NB4 (cell line): ENCODE results near the gene FOXP1.

ENCODE experiments used
- MAX ChIP-seq: IDR thresholded peaks from 2 replicates; pipeline ENCODE4 v1.6.1; 2011; ENCODE audit warnings: low read depth, low read length
- MYC ChIP-seq: IDR thresholded peaks from 2 replicates; pipeline ENCODE4 v1.6.1; 2011; ENCODE audit warnings: low read depth, low read length
- POLR2A ChIP-seq: IDR thresholded peaks from 2 replicates; pipeline ENCODE4 v1.6.1; 2011; ENCODE audit warnings: mild to moderate bottlenecking; ENCODE audit not compliant: insufficient read length; ENCODE audit errors: extremely low read depth
- TF ChIP-seq, protein P1 (sequence below): IDR thresholded peaks from one replicate; pipeline ENCODE4 v1.5.1; 2012; ENCODE audit warnings: low read depth, low read length

DNA sequence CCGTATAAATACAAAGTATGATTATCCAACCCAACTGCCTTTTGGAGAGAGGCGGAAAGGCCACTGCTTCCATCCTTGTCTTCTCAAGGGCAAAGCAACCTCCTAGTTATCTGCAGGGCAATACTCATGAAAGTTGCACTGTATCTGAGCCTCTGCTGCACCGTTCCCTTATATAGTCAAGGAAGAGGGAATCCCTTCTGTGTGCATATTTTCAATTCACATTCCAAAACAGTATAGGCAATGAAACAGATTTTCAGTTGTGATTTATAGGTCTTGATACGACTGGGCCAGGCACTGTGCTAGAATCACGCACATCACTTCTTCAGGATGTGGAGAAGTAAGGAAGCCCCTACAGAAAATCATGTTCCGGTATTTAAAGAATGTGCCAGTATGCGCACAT lies 455.7 kb downstream of the FOXP1 start:
- no peak for TF ChIP-seq POLR2A
- TF ChIP-seq, protein P1, sequence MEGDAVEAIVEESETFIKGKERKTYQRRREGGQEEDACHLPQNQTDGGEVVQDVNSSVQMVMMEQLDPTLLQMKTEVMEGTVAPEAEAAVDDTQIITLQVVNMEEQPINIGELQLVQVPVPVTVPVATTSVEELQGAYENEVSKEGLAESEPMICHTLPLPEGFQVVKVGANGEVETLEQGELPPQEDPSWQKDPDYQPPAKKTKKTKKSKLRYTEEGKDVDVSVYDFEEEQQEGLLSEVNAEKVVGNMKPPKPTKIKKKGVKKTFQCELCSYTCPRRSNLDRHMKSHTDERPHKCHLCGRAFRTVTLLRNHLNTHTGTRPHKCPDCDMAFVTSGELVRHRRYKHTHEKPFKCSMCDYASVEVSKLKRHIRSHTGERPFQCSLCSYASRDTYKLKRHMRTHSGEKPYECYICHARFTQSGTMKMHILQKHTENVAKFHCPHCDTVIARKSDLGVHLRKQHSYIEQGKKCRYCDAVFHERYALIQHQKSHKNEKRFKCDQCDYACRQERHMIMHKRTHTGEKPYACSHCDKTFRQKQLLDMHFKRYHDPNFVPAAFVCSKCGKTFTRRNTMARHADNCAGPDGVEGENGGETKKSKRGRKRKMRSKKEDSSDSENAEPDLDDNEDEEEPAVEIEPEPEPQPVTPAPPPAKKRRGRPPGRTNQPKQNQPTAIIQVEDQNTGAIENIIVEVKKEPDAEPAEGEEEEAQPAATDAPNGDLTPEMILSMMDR, result no peak
- TF ChIP-seq MYC, result no peak
- no peak for TF ChIP-seq MAX
